HG03139 (cell line): ENCODE measurements around the gene TLCD1.

Experiments
- ATAC-seq: cut with Tn5 transposase; IDR thresholded peaks from one replicate; pipeline ENCODE4 v1.9.1; 2021; ENCODE audit not compliant: unreplicated experiment

Gene TLCD1

DNA sequence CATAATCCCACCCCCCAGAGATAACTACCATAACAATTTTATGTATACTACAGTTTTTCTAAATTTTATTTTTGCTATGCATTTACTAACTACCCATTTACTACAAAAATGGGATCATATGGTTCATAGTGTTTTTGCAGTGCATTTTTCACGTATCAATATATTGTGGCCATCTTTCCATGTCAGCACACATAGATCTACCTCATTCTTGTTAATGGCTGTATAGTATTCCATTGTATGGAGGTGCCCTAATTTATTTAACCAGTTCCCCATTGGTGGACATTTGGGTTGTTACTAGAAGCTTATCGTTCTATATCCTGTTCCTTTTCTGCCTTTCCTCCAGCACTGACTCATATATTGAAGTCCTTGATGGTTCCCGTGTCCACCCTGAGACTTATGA, 37.0 kb downstream of the TLCD1 start:
- ATAC-seq = no peak

GRCh38 chr17:28688481-28688880, 37.6 kb downstream of the TLCD1 start:
- no peak for ATAC-seq

GRCh38 chr17:28686296-28686695, 39.7 kb downstream of the TLCD1 start:
- ATAC-seq = no peak

- no peak for ATAC-seq
Observed at GRCh38 chr17:28685366-28685765, 40.7 kb downstream of the TLCD1 start.

- no peak for ATAC-seq
Observed at GRCh38 chr17:28684963-28685362, 41.1 kb downstream of the TLCD1 start.

DNA sequence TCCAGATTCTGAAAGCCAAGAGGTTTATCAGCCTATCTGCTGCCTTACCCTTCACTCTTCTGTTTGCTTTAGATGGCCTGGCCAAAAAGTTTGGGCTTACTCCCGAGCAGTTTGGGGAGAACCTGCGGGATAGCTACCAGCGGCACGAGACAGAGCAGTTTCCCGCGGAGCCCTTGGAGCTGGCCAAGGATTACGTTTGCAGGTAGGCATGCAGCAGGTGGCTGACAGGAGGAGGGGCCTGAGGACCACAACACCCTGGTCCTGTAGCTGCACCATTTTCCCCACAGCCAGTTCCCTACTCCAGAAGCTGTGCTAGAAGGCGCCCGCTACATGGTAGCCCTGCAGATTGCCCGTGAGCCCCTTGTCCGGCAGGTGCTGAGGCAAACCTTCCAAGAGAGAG, 43.4 kb downstream of the TLCD1 start:
- ATAC-seq = no peak

DNA sequence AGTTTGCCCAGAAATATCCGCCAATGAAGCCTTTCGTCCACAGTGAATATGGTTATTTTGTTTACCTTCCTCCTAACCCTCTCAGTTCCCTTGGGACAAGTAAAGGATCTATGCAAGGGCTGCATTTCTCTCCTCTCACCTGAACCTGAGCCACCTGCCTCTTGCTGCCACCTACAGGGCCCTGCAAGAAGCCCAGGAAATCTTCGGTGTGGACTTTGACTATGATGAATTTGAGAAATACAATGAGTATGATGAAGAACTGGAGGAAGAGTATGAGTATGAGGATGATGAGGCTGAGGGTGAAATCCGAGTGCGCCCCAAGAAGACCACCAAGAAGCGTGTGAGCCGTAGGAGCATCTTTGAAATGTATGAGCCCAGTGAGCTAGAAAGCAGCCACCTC, 50.1 kb downstream of the TLCD1 start:
- ATAC-seq = no peak

DNA sequence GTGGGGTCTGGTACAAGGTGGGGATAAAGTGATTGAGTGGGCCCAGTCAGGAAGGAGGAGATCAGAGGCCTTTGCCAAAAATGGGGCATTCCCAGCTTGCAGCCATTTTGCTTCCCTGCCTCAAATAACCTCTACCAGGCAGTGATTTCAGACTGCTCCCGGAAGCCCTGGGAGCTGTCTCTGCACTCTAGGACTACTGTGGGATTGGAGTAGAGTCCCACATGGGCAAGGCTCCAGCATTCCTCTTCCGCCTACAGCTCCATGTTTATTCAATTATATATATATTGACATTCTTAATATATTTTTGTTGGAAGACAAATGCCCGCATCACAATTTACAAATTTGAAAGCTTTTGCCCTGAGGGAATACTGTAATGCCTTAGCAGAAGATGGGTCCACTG, 50.5 kb downstream of the TLCD1 start:
- no peak for ATAC-seq
